ENCODE measurements around the gene SUFU.

The SUFU gene

DNA sequence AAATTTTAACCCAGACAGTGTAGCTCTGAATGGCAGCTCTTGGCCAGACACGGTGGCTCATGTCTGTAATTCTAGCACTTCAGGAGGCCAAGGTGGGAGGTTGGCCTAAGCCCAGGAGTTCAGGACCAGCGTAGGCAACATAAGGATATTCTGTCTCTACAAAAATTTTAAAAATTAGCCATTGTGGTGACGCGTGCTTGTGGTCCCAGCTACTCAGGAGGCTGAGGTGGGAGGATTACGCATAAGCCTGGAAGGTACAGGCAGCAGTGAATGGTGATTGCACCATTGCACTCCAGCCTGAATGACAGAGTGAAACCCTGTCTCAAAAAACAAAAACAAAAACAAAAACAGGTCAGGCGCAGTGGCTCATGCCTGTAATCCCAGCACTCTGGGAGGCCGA is 50.0 kb downstream of the SUFU start:
- no peak for DNase-seq

DNA sequence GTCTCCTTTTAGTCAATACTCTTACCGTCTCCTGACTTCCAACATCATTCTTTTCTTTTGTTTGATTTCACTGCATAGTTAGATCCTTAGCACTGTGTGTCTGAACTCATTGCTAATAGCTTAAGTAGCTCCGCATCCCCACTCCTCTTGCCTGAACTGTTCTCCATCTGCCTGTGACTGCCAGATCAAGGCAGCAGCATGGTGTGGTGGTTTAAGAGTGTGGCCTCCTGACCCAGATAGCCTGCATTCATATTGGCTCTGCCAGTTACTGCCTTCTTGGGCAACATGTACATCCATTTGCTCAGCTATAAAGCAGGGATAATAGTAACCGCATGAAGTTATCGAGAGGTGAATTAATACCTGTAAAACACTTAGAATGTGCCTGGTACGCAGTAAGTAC is 50.8 kb downstream of the SUFU start:
- no peak for DNase-seq

DNA sequence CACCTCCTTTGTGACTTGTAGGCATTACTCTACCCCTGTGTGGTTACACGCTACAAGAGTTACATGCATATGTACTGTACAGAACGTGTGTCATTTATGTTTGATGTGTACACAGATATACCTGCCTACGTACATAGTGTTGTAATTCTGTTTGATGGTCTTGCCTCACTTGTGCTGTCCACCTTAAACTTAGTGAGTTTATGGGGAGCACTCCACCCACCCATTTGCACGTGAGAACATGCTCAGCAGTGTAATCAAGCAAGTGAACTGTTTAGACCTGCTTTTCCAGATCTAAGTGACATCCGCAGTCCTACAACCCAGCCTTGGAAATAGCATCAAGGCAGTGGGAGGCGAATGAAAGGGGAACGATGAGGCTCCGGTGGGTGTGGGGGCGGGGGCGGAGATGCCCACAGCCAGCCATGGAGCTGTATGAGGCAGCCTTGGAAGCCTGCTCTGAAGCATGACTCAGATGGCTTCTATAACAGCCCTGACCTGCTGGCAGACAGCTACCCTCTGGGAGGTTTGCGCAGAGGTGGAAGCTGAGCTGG is 52.1 kb downstream of the SUFU start:
- no peak for DNase-seq

DNA sequence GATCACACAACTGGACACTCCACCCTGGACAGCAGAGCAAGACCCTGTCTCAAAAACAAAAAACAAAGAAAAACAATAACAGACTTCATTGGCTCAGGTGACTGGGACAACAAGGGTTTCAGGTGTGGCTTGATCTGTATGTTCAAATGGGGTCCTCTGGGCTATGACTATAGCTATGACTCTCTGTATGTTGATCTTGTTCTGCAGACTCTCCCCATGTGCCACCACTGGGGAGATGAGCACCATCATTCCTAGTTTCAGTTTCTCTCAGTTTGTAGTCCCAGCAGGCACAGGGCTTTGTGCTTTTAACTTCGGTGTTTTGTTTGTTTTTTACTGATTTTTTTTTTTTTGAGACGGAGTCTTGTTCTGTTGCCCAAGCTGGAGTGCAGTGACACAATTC is 53.8 kb downstream of the SUFU start:
- no peak for DNase-seq

- DNase-seq, result no peak
These were observed 56.0 kb downstream of the SUFU start for GRCh38 chr10:102559764-102560163.

GRCh38 chr10:102564209-102564834 is 60.5 kb downstream of the SUFU start:
- no peak for DNase-seq

DNA sequence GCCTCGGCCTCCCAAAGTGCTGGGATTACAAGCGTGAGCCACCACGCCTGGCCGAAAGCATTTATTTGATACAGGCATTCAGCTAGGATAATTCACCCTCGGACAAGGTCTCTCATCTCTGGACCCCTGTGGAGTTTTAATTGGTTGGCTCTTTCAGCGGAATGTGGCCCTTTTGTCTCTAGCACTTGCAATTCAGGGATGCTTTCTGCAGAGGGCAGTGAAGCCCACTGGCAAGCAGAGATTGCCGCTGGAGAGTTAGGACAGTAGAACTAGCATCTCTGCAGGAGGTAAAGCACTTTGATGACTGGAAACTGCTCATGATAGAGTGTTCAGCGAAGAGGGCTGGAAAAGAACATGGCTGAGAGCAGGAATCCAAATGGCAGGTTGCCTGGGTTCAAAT is 62.0 kb downstream of the SUFU start:
- no peak for DNase-seq

DNA sequence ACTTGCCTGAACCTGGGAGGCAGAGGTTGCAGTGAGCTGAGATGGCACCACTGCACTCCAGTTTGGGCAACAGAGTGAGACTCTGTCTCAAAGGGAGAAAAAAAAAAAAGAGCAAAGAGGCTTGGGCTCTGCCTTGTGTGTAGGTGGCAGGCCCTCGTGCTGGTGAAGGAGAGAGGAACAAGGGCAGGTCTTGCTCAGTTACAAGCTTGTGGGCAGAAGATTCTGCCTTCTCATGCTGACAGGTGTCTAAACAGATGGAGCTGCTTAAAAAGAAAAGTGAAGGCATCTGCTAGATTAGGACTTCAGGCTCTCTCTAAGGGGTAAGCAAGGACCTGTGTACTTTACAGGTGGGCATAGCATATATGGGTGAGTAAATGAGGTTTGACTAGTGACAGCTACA is 75.0 kb downstream of the SUFU start:
- no peak for DNase-seq

GRCh38 chr10:102579328-102579727 is 75.6 kb downstream of the SUFU start:
- DNase-seq, result no peak

DNA sequence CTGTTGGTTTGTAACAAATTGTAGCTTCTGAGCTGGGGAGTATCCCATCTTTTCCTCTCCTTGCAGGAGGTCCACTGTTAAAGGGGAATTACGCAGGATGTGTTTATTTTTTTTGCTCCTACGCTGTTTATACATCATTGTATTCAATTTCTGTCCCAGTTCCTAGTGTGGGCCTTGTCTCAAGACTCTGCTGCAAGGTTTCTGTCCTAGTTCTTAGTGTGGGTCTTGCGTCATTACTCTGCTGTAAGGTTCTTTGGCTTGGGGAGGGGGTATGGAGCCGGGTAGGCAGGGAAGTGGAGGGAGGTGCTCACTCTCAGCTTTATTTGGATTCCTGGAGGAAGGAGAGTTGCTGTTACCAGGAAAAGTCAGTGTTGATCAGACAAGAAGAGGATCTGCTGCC is 76.5 kb downstream of the SUFU start:
- DNase-seq, result no peak

- no peak for DNase-seq
These were observed 77.6 kb downstream of the SUFU start for GRCh38 chr10:102581401-102581800.

DNA sequence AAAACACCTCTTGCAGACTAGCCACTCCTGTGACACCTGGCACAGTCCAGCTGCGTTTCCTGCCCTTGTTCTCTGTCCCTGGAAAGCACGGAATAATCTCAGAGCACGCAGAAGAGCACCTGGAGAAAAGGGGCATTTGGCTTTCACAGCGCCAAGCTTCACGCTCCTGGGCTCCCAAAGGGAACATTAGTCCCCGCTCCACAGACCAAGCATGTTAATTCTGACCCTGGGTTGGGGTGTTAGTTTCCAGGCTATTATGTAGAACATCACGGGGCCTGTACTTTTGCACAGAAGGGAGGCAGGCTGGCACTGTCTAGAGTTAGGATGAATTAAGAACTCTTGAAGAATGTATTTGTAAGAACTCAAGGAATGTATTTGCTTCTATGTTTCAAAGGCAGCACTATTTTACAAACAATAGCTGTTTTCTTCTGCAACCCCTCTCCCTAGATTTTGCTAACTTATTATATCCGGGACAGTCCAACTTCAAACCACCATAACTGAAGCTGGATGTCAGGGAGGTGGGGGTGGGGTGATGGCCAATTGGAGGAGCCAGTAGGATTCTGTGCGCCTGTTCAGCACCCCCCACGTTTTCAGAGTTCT is 78.3 kb downstream of the SUFU start:
- no peak for DNase-seq

- peak; percentile 87 for DNase-seq
These were observed 80.0 kb downstream of the SUFU start for GRCh38 chr10:102583435-102584417.

DNA sequence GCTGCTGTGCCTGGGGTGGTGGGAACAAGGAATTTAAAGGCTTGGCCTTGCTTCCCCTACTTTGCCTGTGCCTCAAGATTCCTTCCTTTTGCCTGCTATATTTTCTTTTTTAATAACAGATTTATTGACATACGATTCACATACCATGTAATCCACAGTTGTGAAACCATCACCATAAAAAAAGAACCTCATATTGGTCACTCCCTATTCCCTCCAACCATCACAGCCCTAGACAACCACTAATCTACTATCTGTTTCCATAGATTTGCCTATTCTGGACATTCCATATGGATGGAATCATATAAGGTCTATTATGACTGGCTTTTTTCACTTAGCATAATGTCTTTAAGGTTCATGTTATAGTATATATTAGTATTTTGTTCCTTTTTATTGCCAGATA is 81.3 kb downstream of the SUFU start:
- DNase-seq, result no peak

DNA sequence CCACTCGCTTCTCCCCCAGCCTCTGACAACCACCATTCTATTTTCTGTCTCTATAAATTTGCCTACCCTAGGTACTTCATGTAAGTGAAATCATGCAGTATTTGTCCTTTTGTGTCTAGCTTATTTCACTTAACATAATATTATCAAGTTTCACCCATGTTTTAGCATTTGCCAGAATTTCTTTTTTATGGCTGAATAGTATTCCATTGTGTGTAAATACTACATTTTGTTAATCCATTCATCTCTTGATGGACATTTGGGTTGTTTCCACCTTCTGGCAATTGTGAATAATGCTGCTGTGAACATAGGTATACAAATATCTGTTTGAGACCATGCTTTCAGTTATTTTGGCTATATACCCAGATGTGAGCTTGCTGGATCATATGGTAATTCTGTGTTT is 83.1 kb downstream of the SUFU start:
- DNase-seq, result no peak

DNA sequence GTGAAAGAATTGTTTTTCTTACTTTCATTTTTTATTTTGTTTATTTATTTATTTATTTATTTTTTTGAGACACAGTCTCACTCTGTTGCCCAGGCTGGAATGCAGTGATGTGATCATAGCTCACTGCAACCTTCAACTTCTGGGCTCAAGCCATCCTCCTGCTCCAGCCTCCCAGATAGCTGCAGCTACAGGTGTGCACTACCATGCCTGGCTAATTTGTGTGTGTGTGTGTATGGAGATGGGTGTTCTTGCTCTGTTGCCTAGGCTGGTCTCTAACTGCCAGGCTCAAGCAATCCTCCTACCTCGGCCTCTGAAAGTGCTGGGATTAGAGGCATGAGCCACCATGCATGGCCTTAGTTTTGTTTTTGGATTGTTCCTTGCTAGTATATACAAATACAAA is 85.1 kb downstream of the SUFU start:
- no peak for DNase-seq

- no peak for DNase-seq
These were observed 89.5 kb downstream of the SUFU start for GRCh38 chr10:102593074-102593803.

DNA sequence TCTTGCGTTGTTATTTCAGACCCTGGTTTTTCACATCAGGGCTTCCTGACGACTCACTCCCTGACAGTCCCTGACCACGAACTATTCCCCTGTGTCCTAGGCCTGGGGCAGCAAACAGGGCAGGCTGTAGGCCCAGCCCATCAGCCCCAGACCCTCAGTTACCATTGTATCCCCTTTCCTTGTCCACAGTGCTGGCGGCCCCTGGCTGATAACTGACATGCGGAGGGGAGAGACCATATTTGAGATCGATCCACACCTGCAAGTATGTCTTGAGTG is 90.0 kb downstream of the SUFU start:
- DNase-seq, result no peak

- DNase-seq, result no peak
These were observed 91.5 kb downstream of the SUFU start for GRCh38 chr10:102595293-102595692.

DNA sequence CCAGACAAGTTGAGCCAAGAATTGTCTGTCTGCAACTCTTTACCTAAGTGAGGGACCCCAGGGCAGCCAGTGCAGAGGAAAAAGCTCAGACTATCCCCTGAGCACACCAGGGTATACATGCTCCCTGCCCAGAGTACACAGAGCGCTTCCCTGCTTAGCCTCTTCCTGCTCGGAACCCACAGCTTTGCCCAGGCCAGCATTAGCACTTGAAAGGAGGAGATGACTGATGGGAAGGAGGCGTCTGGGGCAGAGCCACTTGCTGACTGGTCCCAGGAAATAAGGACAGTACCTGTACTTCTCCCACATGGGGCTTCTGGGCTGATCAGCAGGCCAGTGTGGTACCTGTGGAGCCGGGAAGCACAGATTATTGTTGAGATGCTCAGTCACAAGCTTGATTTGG is 92.1 kb downstream of the SUFU start:
- DNase-seq, result no peak

DNA sequence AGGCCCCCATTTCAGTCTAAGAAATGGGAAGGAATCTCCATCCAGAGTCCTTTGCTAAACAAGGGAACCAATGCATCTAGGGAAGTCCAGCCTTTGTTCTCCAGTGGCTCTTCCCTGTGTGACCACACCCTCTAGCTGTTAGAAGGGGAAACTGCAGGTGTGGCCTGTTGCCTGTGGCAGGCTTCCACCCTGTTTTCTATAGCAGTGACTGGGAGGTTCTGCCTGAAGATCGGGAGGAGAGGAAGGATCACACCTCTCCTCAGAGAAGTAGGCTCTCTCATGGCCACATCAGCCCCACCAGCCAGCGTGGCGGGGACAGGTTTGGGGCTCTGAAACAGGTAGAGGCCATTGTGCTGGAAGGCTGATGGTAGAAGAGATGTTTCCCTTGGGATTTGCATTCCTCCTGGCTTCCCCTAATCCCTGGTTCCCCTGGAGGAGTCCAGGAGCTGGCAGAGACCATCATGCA is 92.8 kb downstream of the SUFU start:
- peak in 1 of 2 donors; percentile 36 for DNase-seq

DNA sequence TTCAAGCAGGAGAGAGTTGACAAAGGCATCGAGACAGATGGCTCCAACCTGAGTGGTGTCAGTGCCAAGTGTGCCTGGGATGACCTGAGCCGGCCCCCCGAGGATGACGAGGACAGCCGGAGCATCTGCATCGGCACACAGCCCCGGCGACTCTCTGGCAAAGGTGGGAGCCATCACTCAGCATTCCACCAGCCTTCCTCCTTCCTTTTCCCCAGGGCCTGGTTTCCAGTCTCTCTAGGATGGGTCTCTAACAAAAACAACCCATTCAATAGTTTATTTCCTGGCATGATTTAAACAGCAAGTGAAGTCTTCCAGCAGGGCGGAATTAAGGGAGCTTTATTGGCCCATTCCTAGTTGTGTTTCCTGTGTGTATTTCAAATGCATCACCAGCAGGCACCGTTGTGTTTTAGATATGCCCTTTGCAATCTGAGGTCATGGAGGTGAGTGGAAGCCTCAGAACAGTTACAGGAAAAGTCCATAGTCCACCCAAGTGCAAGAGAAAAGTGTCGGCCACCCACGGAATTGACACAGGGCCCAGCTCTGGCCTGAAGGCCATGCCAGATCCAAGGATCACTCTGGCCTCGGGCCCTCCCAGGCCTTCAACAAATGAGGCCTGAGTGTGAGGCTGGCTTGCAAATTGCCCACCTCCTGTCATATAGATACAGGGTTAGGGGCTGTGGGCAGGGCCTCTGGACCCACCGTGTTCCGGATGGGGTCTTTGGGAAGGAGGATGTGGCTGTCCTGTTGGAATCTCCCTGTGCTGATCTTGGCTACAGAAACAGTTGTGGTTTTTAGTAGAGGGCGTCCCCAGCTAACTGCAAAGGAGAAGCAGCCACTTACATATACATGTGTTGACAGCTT is 93.6 kb downstream of the SUFU start:
- no peak for DNase-seq
